ENCODE measurements around the gene CNNM3.

CNNM3 gene

DNA sequence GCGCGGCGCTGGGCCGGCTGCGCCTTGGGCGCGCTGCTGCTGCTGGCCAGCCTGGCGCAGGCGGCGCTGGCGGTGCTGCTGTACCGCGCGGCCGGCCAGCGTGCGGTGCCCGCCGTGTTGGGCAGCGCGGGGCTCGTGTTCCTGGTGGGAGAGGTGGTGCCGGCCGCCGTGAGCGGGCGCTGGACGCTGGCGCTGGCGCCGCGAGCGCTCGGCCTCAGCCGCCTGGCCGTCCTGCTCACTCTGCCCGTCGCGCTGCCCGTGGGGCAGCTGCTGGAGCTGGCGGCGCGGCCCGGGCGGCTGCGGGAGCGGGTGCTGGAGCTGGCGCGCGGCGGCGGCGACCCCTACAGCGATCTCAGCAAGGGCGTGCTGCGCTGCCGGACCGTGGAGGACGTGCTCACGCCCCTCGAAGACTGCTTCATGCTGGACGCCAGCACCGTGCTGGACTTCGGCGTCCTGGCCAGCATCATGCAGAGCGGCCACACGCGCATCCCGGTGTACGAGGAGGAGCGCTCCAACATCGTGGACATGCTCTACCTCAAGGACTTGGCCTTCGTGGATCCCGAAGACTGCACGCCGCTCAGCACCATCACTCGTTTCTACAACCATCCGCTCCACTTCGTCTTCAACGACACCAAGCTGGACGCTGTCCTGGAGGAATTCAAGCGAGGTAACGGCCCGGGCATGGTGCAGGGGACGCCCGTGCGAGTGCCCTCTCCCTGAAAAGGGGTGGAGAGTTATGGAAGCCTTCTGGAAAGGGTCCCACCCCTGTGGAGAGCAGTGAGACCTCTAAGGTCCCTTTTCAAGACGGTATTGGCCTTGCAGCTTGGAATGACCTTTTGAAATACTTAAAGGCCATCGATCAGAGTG, 1.0 kb downstream of the CNNM3 start:
- DNase-seq (ENCODE audit: insufficient read length, low spot score) (no peak), FAIRE-seq (peak; percentile 60)
- no peak for TF ChIP-seq POLR2A (IDR thresholded peaks at IDR 0.05; ENCODE audit: low read depth, low read length)
- TF ChIP-seq POU2F2 (IDR thresholded peaks at IDR 0.05; ENCODE audit: low read depth, low read length): no peak
- no peak for TF ChIP-seq SPI1 (IDR thresholded peaks at IDR 0.05; ENCODE audit: low read depth, low read length)
- no peak for TF ChIP-seq TAF1 (IDR thresholded peaks at IDR 0.05; ENCODE audit: low read depth, low read length)
- no peak for TF ChIP-seq POLR2AphosphoS5 (IDR thresholded peaks at IDR 0.05; ENCODE audit: low read depth, low read length)
- TF ChIP-seq PAX5 (IDR thresholded peaks at IDR 0.05; ENCODE audit: insufficient read depth, low read length, severe bottlenecking): no peak

DNA sequence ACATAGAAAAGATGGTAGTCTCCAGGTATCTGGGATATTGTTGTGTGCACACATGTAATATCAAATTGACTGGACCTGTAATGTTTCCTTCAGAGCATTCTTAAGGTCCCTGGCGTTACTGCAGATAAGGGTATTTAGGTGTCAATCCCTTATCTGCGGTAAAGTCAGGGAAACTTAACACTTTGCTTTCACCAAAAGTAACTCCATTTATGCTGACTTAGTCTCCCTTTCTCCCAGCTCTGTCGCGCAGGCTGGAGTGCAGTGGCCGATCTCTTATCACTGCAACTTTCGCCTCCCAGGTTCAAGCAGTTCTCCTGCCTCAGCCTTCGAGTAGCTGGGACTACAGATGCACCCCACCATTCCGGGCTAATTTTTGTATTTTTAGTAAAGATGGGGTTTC, 1.8 kb downstream of the CNNM3 start:
- DNase-seq (ENCODE audit: insufficient read length, low spot score): no peak
- no peak for FAIRE-seq
- TF ChIP-seq POU2F2 (IDR thresholded peaks at IDR 0.05; ENCODE audit: low read depth, low read length): no peak
- TF ChIP-seq POLR2AphosphoS5 (IDR thresholded peaks at IDR 0.05; ENCODE audit: low read depth, low read length): no peak
- TF ChIP-seq TAF1 (IDR thresholded peaks at IDR 0.05; ENCODE audit: low read depth, low read length): no peak
- no peak for TF ChIP-seq PAX5 (IDR thresholded peaks at IDR 0.05; ENCODE audit: insufficient read depth, low read length, severe bottlenecking)
- no peak for TF ChIP-seq POLR2A (IDR thresholded peaks at IDR 0.05; ENCODE audit: low read depth, low read length)
- no peak for TF ChIP-seq SPI1 (IDR thresholded peaks at IDR 0.05; ENCODE audit: low read depth, low read length)

DNA sequence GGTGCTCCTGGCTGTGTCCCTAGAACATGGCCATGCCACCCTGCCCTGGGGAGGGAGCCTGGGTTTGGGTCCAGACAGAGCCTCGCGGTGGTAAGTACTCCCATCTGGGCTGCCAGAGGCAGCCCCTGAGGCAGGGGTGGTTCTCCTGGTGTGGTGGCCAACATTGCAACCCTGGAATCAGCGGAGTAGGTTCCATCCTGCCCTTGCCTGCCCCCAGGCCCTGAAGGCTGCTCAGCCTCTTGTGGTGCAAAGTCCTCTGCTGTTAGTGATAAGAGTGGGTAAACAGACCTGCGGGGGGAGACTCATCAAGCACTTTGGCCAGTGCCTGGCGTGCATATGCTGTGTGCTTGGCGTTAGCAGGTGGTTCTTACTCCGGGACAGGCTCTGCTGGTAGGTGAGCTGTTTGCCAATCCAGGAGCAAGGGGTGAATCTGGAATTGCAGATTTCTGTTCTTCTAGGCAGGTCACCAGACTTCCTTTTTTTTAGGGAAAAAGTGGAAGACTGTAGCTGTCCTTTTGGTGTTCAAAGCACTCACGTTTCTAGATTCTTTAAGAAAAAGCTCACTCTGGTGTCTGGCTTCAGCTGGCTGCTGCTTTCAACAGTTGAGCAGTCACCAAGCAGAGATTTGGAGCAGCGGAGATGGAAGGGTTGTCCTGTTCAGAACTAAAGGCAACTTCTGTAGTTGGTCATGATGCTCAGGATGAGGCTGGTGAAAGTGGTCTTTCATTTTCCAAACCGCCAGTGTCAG, 3.2 kb downstream of the CNNM3 start:
- DNase-seq (ENCODE audit: insufficient read length, low spot score) (no peak), FAIRE-seq (no peak)
- TF ChIP-seq TAF1 (IDR thresholded peaks at IDR 0.05; ENCODE audit: low read depth, low read length): no peak
- no peak for TF ChIP-seq POLR2AphosphoS5 (IDR thresholded peaks at IDR 0.05; ENCODE audit: low read depth, low read length)
- no peak for TF ChIP-seq POU2F2 (IDR thresholded peaks at IDR 0.05; ENCODE audit: low read depth, low read length)
- TF ChIP-seq SPI1 (IDR thresholded peaks at IDR 0.05; ENCODE audit: low read depth, low read length): no peak
- no peak for TF ChIP-seq PAX5 (IDR thresholded peaks at IDR 0.05; ENCODE audit: insufficient read depth, low read length, severe bottlenecking)
- no peak for TF ChIP-seq POLR2A (IDR thresholded peaks at IDR 0.05; ENCODE audit: low read depth, low read length)

DNA sequence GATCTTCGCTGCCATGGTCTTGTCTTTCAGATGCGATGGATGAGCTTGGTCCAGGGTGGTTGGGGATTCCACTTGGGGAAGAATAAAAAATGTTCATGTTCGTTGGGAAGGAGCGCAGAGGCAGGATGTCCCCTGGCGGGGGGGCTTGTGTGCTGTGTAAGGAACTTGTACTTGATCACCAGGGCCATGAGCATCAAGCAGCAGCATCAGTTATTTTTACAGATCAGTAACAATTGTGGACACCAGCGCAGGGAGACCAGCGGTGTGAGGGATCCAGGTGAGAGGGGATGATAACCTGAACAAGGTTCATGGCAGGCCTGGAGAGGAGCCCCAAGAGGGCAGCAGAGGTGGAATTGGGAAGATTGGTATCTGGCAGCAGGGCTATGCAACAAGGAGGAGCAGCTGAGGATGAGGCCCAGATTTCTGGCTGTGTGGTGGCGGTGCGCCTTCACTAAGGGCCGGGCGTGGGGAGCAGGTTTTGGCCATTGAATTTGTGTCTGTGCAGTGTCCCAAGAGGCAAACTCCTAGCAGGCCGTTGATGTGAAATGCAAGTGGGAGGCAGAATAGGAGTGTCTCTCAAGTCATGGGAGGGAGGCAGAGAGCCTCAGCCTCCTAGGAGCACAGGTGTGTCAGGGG, 3.9 kb downstream of the CNNM3 start:
- DNase-seq (ENCODE audit: insufficient read length, low spot score) (no peak), FAIRE-seq (no peak)
- no peak for TF ChIP-seq POLR2AphosphoS5 (IDR thresholded peaks at IDR 0.05; ENCODE audit: low read depth, low read length)
- no peak for TF ChIP-seq POLR2A (IDR thresholded peaks at IDR 0.05; ENCODE audit: low read depth, low read length)
- no peak for TF ChIP-seq TAF1 (IDR thresholded peaks at IDR 0.05; ENCODE audit: low read depth, low read length)

DNA sequence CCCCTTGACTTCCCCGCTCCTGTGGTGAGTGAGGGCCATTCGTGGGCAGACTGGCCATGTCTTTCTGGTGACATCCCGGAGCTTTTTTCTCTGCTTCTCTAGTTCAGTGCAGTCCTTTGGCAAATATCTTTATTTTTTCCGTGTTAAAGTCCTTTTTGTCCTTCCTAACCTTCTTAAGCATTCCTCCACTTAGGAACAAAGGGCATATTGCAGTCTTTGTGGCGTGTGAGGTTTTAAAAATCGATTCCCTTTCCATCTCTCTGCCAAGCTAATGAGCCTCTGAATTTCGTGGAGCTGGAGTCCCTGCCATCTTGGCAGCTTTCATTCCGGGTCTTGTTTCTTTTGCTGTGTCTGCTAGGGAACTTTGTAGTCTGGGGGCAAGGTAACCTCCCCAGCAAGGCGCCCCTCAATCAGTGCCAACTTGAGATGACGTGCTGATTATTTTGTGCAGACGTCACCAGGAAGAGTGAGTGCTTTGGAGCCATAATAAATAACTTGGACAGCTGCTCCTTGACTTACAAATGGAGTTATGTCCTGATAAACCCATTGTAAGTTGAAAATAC, 5.1 kb downstream of the CNNM3 start:
- DNase-seq (ENCODE audit: insufficient read length, low spot score) (no peak), FAIRE-seq (no peak)

DNA sequence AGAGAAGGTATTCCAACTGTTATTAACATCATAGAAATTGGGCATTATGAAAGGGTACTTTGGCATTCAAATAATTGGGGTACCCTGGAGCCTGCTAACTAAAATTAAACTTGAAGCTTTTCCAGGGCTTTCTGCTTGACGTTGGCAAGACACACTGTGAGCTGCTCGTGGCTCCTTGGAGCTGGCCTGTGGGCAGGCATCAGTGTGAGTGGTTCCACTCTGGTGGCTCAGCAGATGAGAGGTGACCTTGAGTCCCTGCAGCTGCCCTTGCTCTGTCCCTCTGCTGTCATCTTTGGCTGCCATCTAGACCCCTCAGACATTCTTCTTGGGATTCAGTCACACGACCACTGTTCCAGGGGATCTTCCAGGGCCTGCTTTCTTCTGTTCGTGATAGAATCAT, 6.7 kb downstream of the CNNM3 start:
- no peak for FAIRE-seq
- TF ChIP-seq POU2F2 (IDR thresholded peaks at IDR 0.05; ENCODE audit: low read depth, low read length): no peak
- no peak for TF ChIP-seq POLR2A (IDR thresholded peaks at IDR 0.05; ENCODE audit: low read depth, low read length)
- no peak for TF ChIP-seq POLR2AphosphoS5 (IDR thresholded peaks at IDR 0.05; ENCODE audit: low read depth, low read length)
- TF ChIP-seq SPI1 (IDR thresholded peaks at IDR 0.05; ENCODE audit: low read depth, low read length): no peak
- TF ChIP-seq TAF1 (IDR thresholded peaks at IDR 0.05; ENCODE audit: low read depth, low read length): no peak
- TF ChIP-seq PAX5 (IDR thresholded peaks at IDR 0.05; ENCODE audit: insufficient read depth, low read length, severe bottlenecking): no peak

More for the DNA sequence above, 5.1 kb downstream of the CNNM3 start:
- TF ChIP-seq TAF1 (IDR thresholded peaks at IDR 0.05; ENCODE audit: low read depth, low read length) (no peak), POU2F2 (IDR thresholded peaks at IDR 0.05; ENCODE audit: low read depth, low read length) (no peak), POLR2A (IDR thresholded peaks at IDR 0.05; ENCODE audit: low read depth, low read length) (no peak), SPI1 (IDR thresholded peaks at IDR 0.05; ENCODE audit: low read depth, low read length) (no peak), PAX5 (IDR thresholded peaks at IDR 0.05; ENCODE audit: insufficient read depth, low read length, severe bottlenecking) (no peak), POLR2AphosphoS5 (IDR thresholded peaks at IDR 0.05; ENCODE audit: low read depth, low read length) (no peak)

DNA sequence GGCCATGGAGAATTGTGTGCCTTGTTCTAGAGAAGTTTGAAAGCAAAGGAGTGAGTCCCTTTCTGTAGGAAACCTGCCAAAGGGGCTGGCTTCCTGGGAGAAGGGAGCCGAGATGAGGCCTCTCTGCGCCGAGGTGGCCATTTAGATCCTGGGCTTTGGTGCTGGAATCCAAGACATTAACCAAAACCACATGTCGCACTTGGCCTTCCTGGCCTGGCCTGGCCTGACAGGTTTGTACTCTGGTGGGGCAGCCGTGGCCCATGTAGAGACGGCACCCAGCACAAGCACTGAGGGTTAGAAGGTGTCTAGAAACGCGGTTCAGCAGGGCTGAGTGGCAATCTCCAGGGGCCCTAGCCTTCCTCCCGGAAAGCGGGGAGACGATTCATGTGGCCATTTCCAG, 7.1 kb downstream of the CNNM3 start:
- no peak for DNase-seq (ENCODE audit: insufficient read length, low spot score)
- TF ChIP-seq POLR2AphosphoS5 (IDR thresholded peaks at IDR 0.05; ENCODE audit: low read depth, low read length) (no peak), POLR2A (IDR thresholded peaks at IDR 0.05; ENCODE audit: low read depth, low read length) (no peak), POU2F2 (IDR thresholded peaks at IDR 0.05; ENCODE audit: low read depth, low read length) (no peak), SPI1 (IDR thresholded peaks at IDR 0.05; ENCODE audit: low read depth, low read length) (no peak), PAX5 (IDR thresholded peaks at IDR 0.05; ENCODE audit: insufficient read depth, low read length, severe bottlenecking) (no peak), TAF1 (IDR thresholded peaks at IDR 0.05; ENCODE audit: low read depth, low read length) (no peak)

More for the DNA sequence above, 6.7 kb downstream of the CNNM3 start:
- no peak for DNase-seq (ENCODE audit: insufficient read length, low spot score)

DNA sequence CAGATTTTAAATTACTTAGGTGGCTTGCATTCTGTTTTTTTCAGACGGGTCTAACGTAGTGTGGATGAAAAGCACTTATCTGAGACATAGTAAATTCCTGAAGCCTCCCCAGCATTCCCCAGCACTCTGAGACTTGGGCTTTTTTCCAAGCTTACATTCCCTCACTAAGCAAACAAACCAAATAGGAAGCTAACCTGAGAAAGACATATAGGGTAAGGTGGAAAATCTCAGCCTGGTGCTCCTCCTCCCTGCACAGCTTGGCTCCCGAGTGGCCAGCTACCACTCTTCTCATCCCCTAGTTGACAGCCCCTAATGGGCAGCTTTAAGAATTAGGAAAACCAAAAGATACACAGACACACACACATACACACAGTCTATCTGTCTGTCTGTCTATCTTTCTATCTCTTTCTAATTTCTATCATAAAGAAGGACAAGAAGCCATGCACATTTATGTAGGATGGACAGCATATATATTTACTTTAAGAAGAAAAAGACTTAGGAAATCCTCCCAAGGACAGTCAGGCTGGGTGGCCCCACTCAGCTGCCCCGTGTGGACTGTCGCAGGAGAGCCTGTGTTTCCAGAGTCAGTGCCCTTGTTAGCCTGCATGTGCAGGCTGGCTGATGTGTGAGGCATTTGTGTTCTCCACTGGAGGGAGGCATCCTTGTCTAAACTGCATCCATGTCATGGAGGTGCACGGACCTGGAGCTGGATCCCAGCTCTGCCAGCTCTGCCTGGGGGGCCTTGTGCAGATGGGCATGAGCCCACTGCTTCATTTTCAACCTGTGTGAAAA, 8.2 kb downstream of the CNNM3 start:
- no peak for TF ChIP-seq POU2F2 (IDR thresholded peaks at IDR 0.05; ENCODE audit: low read depth, low read length)
- TF ChIP-seq SPI1 (IDR thresholded peaks at IDR 0.05; ENCODE audit: low read depth, low read length): no peak
- TF ChIP-seq TAF1 (IDR thresholded peaks at IDR 0.05; ENCODE audit: low read depth, low read length): no peak
- TF ChIP-seq POLR2A (IDR thresholded peaks at IDR 0.05; ENCODE audit: low read depth, low read length): no peak
- TF ChIP-seq PAX5 (IDR thresholded peaks at IDR 0.05; ENCODE audit: insufficient read depth, low read length, severe bottlenecking): no peak
- TF ChIP-seq POLR2AphosphoS5 (IDR thresholded peaks at IDR 0.05; ENCODE audit: low read depth, low read length): no peak
- DNase-seq (ENCODE audit: insufficient read length, low spot score): no peak
- FAIRE-seq: no peak

More for the DNA sequence above, 7.1 kb downstream of the CNNM3 start:
- no peak for FAIRE-seq
